Hepatocyte (in vitro differentiated cells): ENCODE results near the gene EVC2. TPM values are rescaled to one million over a fixed set of nuclear protein-coding genes. Genes with fewer than 3 reads are reported as not detected.

Experiments
- DNase-seq: peaks from one replicate; pipeline ENCODE4 v3.0.0-alpha.2; 2016; ENCODE audit warnings: low spot score
- H2AFZ ChIP-seq: fragments of 200-600 bp; sonication (generic); 2 replicates; pipeline ENCODE4 v1.6.0; 2016; ENCODE audit warnings: antibody characterized with exemption, mild to moderate bottlenecking
- H3K27ac ChIP-seq: fragments of 200-600 bp; sonication (generic); 2 replicates; pipeline ENCODE4 v1.5.1; 2016; ENCODE audit warnings: mild to moderate bottlenecking
- H3K27me3 ChIP-seq: fragments of 200-600 bp; sonication (generic); 2 replicates; pipeline ENCODE4 v1.6.1; 2016
- H3K36me3 ChIP-seq: fragments of 200-600 bp; sonication (generic); replicated peaks from 2 replicates; pipeline ENCODE4 v1.5.1; 2016; ENCODE audit warnings: low read depth; ENCODE audit not compliant: insufficient read depth
- H3K4me1 ChIP-seq: fragments of 200-600 bp; sonication (generic); 2 replicates; pipeline ENCODE4 v1.5.1; 2016; ENCODE audit warnings: mild to moderate bottlenecking, moderate library complexity; ENCODE audit not compliant: insufficient read depth
- H3K4me2 ChIP-seq: fragments of 200-600 bp; sonication (generic); 2 replicates; pipeline ENCODE4 v1.6.0; 2016
- H3K4me3 ChIP-seq: fragments of 200-600 bp; sonication (generic); 2 replicates; pipeline ENCODE4 v1.5.1; 2016; ENCODE audit warnings: mild to moderate bottlenecking
- H3K79me2 ChIP-seq: fragments of 200-600 bp; sonication (generic); 2 replicates; pipeline ENCODE4 v1.6.0; 2017; ENCODE audit warnings: mild to moderate bottlenecking
- H3K9me2 ChIP-seq: fragments of 200-600 bp; sonication (generic); replicated peaks from 2 replicates; pipeline ENCODE4 v1.6.0; 2017; ENCODE audit warnings: mild to moderate bottlenecking; ENCODE audit not compliant: insufficient read depth
- H3K9me3 ChIP-seq: fragments of 200-600 bp; sonication (generic); 2 replicates; pipeline ENCODE4 v1.5.1; 2016; ENCODE audit warnings: low read depth, mild to moderate bottlenecking
- H4K20me1 ChIP-seq: fragments of 200-600 bp; sonication (generic); 2 replicates; pipeline ENCODE4 v1.6.0; 2016; ENCODE audit warnings: mild to moderate bottlenecking; ENCODE audit not compliant: insufficient read depth, poor library complexity, severe bottlenecking
- EZH2 ChIP-seq: fragments of 200-600 bp; sonication (generic); IDR thresholded peaks from 2 replicates; pipeline ENCODE4 v1.6.1; 2016; ENCODE audit warnings: antibody characterized with exemption, mild to moderate bottlenecking, borderline replicate concordance
- EZH2phosphoT487 ChIP-seq: fragments of 200-600 bp; sonication (generic); IDR thresholded peaks from one replicate; pipeline ENCODE4 v1.6.1; 2018; ENCODE audit warnings: antibody characterized with exemption, mild to moderate bottlenecking, low read depth, moderate library complexity; ENCODE audit not compliant: unreplicated experiment, severe bottlenecking
- WGBS: methylation state at CpG from one replicate; pipeline ENCODE4 v1.1.6; 2016; ENCODE audit warnings: low lambda C conversion rate; ENCODE audit errors: missing lambda C conversion rate; 5-methylcytosine and 5-hydroxymethylcytosine counted together
- polyA plus RNA-seq: library from polyadenylated mRNA; unstranded; fragments of >200 nt; fragmentation: Nextera tagmentation; extraction: Ambion mirVana; gene quantifications from 2 replicates; pipeline ENCODE4 v1.2.1, GENCODE V29; 2016
- total RNA-seq: library from RNA; depleted of rRNA; stranded (reverse); fragments of >200 nt; gene quantifications from 2 replicates; pipeline ENCODE4 v1.2.3, GENCODE V29; 2014
- TF ChIP-seq, protein P1 (sequence below): fragments of 200-600 bp; sonication (generic); IDR thresholded peaks from 2 replicates; pipeline ENCODE4 v1.5.1; 2016; ENCODE audit warnings: antibody characterized with exemption, mild to moderate bottlenecking; ENCODE audit not compliant: poor library complexity

EVC2 gene
- total and polyA plus RNA-seq, 2 experiments from 2014 or later = 3.0 to 4.2 TPM

DNA sequence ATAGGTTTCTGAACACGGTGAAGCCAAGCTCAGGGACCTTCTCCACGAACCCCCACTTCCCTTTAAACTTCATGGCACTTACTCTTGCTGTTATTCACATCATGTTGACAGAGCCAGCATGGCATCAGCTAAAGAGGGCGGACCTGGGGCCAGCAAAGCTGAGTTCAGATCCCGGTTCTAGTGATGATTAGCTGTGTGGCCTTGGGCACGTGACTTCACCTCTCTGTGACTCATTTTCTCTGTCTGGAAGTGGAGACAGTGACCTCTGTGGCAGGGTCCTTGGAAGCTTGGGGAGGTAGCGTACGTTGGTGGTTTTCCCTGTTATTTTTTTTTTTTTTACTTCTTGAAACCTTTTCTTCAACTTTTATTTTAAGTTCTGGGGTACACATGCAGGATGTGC is 16.0 kb upstream of the EVC2 start:
- no peak overlapping the region for H3K4me2 ChIP-seq
- H3K4me3 ChIP-seq = no peak overlapping the region
- peaks cover 8% of the 10 kb centered on the region for H3K79me2 ChIP-seq
- no peaks in the 10 kb centered on the region for H4K20me1 ChIP-seq
- no peak for TF ChIP-seq EZH2phosphoT487
- no peak for TF ChIP-seq EZH2
- TF ChIP-seq, protein P1, sequence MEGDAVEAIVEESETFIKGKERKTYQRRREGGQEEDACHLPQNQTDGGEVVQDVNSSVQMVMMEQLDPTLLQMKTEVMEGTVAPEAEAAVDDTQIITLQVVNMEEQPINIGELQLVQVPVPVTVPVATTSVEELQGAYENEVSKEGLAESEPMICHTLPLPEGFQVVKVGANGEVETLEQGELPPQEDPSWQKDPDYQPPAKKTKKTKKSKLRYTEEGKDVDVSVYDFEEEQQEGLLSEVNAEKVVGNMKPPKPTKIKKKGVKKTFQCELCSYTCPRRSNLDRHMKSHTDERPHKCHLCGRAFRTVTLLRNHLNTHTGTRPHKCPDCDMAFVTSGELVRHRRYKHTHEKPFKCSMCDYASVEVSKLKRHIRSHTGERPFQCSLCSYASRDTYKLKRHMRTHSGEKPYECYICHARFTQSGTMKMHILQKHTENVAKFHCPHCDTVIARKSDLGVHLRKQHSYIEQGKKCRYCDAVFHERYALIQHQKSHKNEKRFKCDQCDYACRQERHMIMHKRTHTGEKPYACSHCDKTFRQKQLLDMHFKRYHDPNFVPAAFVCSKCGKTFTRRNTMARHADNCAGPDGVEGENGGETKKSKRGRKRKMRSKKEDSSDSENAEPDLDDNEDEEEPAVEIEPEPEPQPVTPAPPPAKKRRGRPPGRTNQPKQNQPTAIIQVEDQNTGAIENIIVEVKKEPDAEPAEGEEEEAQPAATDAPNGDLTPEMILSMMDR = no peak
- no peak overlapping the region for H3K27ac ChIP-seq
- no peaks in the 10 kb centered on the region for H3K36me3 ChIP-seq
- 93% methylated on average over 7 of the region's 7 CpGs for WGBS
- H2AFZ ChIP-seq = no peak overlapping the region
- no peaks in the 10 kb centered on the region for H3K27me3 ChIP-seq
- H3K9me3 ChIP-seq = no peaks in the 10 kb centered on the region
- no peaks in the 10 kb centered on the region for H3K9me2 ChIP-seq
- H3K4me1 ChIP-seq = peaks cover 6% of the 10 kb centered on the region
- DNase-seq = no peak

DNA sequence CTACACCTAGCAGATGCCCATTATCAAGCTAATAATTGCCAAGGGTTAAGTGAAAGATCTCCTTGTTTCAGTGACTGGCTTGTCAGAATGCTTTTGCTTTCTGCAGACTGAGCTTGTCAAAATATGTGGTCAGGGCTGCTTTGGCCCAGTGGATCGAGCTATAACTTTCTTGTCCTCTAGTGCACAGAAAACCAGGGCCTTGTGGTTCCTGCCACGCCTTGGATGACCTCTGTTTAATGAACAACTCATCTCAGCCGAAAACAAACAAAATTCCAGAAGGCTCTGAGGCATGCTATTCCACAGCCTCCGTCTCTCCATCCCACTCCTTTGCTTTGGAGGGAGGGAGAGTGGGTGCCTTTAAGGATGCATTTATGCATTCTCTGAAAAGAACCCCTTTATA is 14.0 kb upstream of the EVC2 start:
- Histone ChIP-seq H3K4me1 (peaks cover 6% of the 10 kb centered on the region), H3K4me2 (peak overlapping the region; percentile 36), H4K20me1 (no peaks in the 10 kb centered on the region), H3K4me3 (no peak overlapping the region), H3K27me3 (no peaks in the 10 kb centered on the region), H3K36me3 (no peaks in the 10 kb centered on the region), H3K9me2 (no peaks in the 10 kb centered on the region), H2AFZ (no peak overlapping the region), H3K27ac (no peak overlapping the region), H3K9me3 (no peaks in the 10 kb centered on the region), H3K79me2 (peaks cover 11% of the 10 kb centered on the region)
- WGBS = 46% methylated on average over 4 of the region's 4 CpGs
- no peak for TF ChIP-seq EZH2
- TF ChIP-seq EZH2phosphoT487 = no peak
- TF ChIP-seq, protein P1 = no peak
- peak; percentile 43 for DNase-seq

DNA sequence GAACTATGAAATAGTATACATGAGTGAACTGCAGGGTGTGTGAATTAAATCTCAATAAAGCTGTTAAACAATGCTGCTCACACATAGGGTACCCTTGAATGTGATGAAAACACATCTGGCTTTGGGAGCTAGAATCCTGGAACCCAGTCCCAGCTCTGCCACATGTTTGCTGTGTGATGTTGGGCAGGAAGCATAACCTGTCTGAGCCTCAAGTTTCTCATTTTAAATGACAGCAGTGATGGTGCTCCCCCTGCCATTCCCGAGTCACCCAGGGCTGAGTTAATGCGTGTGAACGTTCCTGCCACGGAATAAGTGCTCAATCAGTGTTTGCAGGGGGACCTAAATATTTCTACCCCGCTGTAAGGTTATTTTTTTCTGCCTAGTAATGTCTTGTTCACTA is 13.6 kb upstream of the EVC2 start:
- no peak overlapping the region for H3K4me3 ChIP-seq
- H3K9me2 ChIP-seq = no peaks in the 10 kb centered on the region
- no peak overlapping the region for H2AFZ ChIP-seq
- no peaks in the 10 kb centered on the region for H3K27me3 ChIP-seq
- peak overlapping the region; percentile 36 for H3K4me2 ChIP-seq
- no peaks in the 10 kb centered on the region for H3K36me3 ChIP-seq
- no peak overlapping the region for H3K27ac ChIP-seq
- DNase-seq = no peak
- H3K79me2 ChIP-seq = peaks cover 15% of the 10 kb centered on the region
- H3K4me1 ChIP-seq = peaks cover 6% of the 10 kb centered on the region
- TF ChIP-seq EZH2 = no peak
- TF ChIP-seq EZH2phosphoT487 = no peak
- TF ChIP-seq, protein P1 = no peak
- no peaks in the 10 kb centered on the region for H3K9me3 ChIP-seq
- no peaks in the 10 kb centered on the region for H4K20me1 ChIP-seq
- WGBS = 61% methylated on average over 5 of the region's 5 CpGs

DNA sequence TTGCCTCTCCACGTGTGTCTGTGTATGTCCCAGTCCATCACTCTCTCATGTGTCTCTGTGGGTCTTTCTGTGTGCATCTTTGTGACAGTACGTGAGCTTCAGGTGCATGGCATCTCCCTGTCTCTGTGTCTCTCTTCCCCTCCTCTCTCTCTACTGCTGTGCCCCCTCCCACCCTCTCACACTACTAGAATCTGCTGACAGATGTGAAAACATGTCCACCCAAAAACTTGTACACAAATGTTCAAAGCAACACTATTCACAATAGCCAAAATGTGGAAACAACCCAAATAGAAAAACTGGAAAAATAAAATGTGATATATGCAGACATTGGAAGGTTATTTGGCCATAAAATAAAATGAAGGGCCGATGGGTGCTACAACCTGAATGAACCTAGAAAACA is 12.6 kb upstream of the EVC2 start:
- no peaks in the 10 kb centered on the region for H3K27me3 ChIP-seq
- no peak overlapping the region for H3K27ac ChIP-seq
- H3K4me1 ChIP-seq = peaks cover 6% of the 10 kb centered on the region
- no peaks in the 10 kb centered on the region for H4K20me1 ChIP-seq
- H3K4me2 ChIP-seq = no peak overlapping the region
- WGBS = 100% methylated on average over 3 of the region's 3 CpGs
- H3K4me3 ChIP-seq = no peak overlapping the region
- DNase-seq = no peak
- peaks cover 22% of the 10 kb centered on the region for H3K79me2 ChIP-seq
- no peaks in the 10 kb centered on the region for H3K9me2 ChIP-seq
- no peak overlapping the region for H2AFZ ChIP-seq
- H3K9me3 ChIP-seq = no peaks in the 10 kb centered on the region
- no peak for TF ChIP-seq EZH2
- no peaks in the 10 kb centered on the region for H3K36me3 ChIP-seq
